Thoracic aorta (tissue), 2 donors: ENCODE results near the gene MB21D2. TPM values are rescaled to one million over a fixed set of nuclear protein-coding genes. Genes with fewer than 3 reads are reported as not detected.
A peak's percentile ranks its signal among the peaks of the same experiment; 100 is the strongest.

ENCODE experiments used
- ATAC-seq: fragments of 150-250 bp; one replicate; pipeline ENCODE4 v1.8.0; 2017; ENCODE audit warnings: low read depth; ENCODE audit not compliant: insufficient number of reproducible peaks, low FRiP score
- DNase-seq: peaks from one replicate; pipeline ENCODE4 v3.0.0-alpha.2; 2020; ENCODE audit warnings: low spot score
- H3K27ac ChIP-seq, 2 donors: fragments of 200-600 bp; sonication (generic); 1 replicate in 1 of 2; 2 replicates in 1 of 2; pipeline ENCODE4 v1.5.1; 2016; ENCODE audit warnings: mild to moderate bottlenecking in 2 of 2, moderate library complexity in 2 of 2
- H3K27me3 ChIP-seq: fragments of 200-600 bp; sonication (generic); replicated peaks from 2 replicates; pipeline ENCODE4 v1.6.0; 2016; ENCODE audit warnings: mild to moderate bottlenecking; ENCODE audit not compliant: insufficient read depth
- H3K36me3 ChIP-seq: fragments of 200-600 bp; sonication (generic); one replicate; pipeline ENCODE4 v1.5.1; 2016
- H3K4me1 ChIP-seq, 2 donors: fragments of 200-600 bp; sonication (generic); 1 replicate in 1 of 2; 2 replicates in 1 of 2; pipeline versions ENCODE4 v1.5.1 to v1.6.0; 2016; ENCODE audit warnings: low read depth in 2 of 2, mild to moderate bottlenecking in 1 of 2; ENCODE audit not compliant: control insufficient read depth in 1 of 2
- H3K4me3 ChIP-seq: fragments of 200-600 bp; sonication (generic); 2 replicates; pipeline ENCODE4 v1.5.1; 2016; ENCODE audit warnings: mild to moderate bottlenecking
- H3K9me3 ChIP-seq: fragments of 200-600 bp; sonication (generic); 2 replicates; pipeline ENCODE4 v1.5.1; 2016
- CTCF ChIP-seq: fragments of 200-600 bp; sonication (generic); IDR thresholded peaks from one replicate; pipeline ENCODE4 v1.5.1; 2019; ENCODE audit warnings: antibody characterized with exemption
- total RNA-seq, 2 donors: library from RNA; depleted of rRNA; stranded (reverse); fragments of >200 nt; gene quantifications; one replicate each; pipeline versions ENCODE4 v1.1.0 to v1.2.3, GENCODE V29; 2016

MB21D2 gene
- total RNA-seq, 2 donors from 2014 or later = 4.9 to 6.4 TPM

GRCh38 chr3:192835818-192836815 lies 81.5 kb downstream of the MB21D2 start:
- DNase-seq (no peak), ATAC-seq (no peak)
- no peak overlapping the region for H3K4me3 ChIP-seq
- peaks cover 0 to 34% of the 10 kb centered on the region in 2 donors for H3K4me1 ChIP-seq
- H3K9me3 ChIP-seq = no peaks in the 10 kb centered on the region
- TF ChIP-seq CTCF = no peak
- H3K36me3 ChIP-seq = no peaks in the 10 kb centered on the region
- H3K27ac ChIP-seq = no peak overlapping the region
- no peaks in the 10 kb centered on the region for H3K27me3 ChIP-seq

- TF ChIP-seq CTCF = no peak
- Histone ChIP-seq H3K27me3 (no peaks in the 10 kb centered on the region), H3K4me1 (peaks cover 0 to 44% of the 10 kb centered on the region in 2 donors), H3K4me3 (no peak overlapping the region), H3K9me3 (no peaks in the 10 kb centered on the region), H3K27ac (no peak overlapping the region), H3K36me3 (no peaks in the 10 kb centered on the region)
- ATAC-seq = no peak
- DNase-seq = no peak
These were observed 83.2 kb downstream of the MB21D2 start for GRCh38 chr3:192834428-192834827.

GRCh38 chr3:192833177-192833890 lies 84.3 kb downstream of the MB21D2 start:
- Histone ChIP-seq H3K4me3 (no peak overlapping the region), H3K27ac (peak overlapping the region in 1 of 2 donors; percentile 7)

GRCh38 chr3:192831801-192832347 lies 85.8 kb downstream of the MB21D2 start:
- H3K27ac ChIP-seq = peak overlapping the region; percentile 1 to 11
- no peak for TF ChIP-seq CTCF
- no peak for ATAC-seq

More at GRCh38 chr3:192833177-192833890, 84.3 kb downstream of the MB21D2 start:
- H3K27me3 ChIP-seq = no peaks in the 10 kb centered on the region
- no peak for TF ChIP-seq CTCF
- peaks cover 0 to 44% of the 10 kb centered on the region in 2 donors for H3K4me1 ChIP-seq
- H3K9me3 ChIP-seq = no peaks in the 10 kb centered on the region
- ATAC-seq = no peak
- no peaks in the 10 kb centered on the region for H3K36me3 ChIP-seq
- no peak for DNase-seq

More at GRCh38 chr3:192831801-192832347, 85.8 kb downstream of the MB21D2 start:
- H3K9me3 ChIP-seq = no peaks in the 10 kb centered on the region
- peaks cover 0 to 49% of the 10 kb centered on the region in 2 donors for H3K4me1 ChIP-seq
- H3K27me3 ChIP-seq = no peaks in the 10 kb centered on the region
- H3K4me3 ChIP-seq = no peak overlapping the region
- no peak for DNase-seq
- H3K36me3 ChIP-seq = no peaks in the 10 kb centered on the region
